Tibial artery (tissue), 4 donors: ENCODE results near the gene WDFY3.

Experiments
- DNase-seq, 2 donors: peaks; one replicate each; pipeline ENCODE4 v3.0.0-alpha.2; 2019
- H3K27ac ChIP-seq, 2 donors: fragments of 200-600 bp; sonication (generic) in 1 of 2; 1 replicate in 1 of 2; 2 replicates in 1 of 2; pipeline ENCODE4 v1.5.1; 2018 to 2019; ENCODE audit warnings: mild to moderate bottlenecking in 1 of 2
- H3K27me3 ChIP-seq, 2 donors: fragments of 200-600 bp; sonication (generic) in 1 of 2; one replicate each; pipeline versions ENCODE4 v1.5.1 to v1.6.0; 2016 to 2019
- H3K36me3 ChIP-seq, 3 donors: fragments of 200-600 bp; sonication (generic) in 2 of 3; one replicate each; pipeline ENCODE4 v1.5.1; 2016 to 2019; ENCODE audit warnings: mild to moderate bottlenecking in 2 of 3
- H3K4me1 ChIP-seq, 4 donors: fragments of 200-600 bp; sonication (generic) in 2 of 4; 1 replicate in 3 of 4; 2 replicates in 1 of 4; pipeline ENCODE4 v1.5.1; 2016 to 2019
- H3K4me3 ChIP-seq, 2 donors: fragments of 200-600 bp; sonication (generic) in 1 of 2; 1 replicate in 1 of 2; 2 replicates in 1 of 2; pipeline ENCODE4 v1.5.1; 2018 to 2019; ENCODE audit warnings: mild to moderate bottlenecking in 2 of 2
- H3K9me3 ChIP-seq, 3 donors: fragments of 200-600 bp; sonication (generic) in 1 of 3; one replicate each; pipeline ENCODE4 v1.5.1; 2016 to 2019
- CTCF ChIP-seq, 2 experiments: fragments of 200-600 bp in 1 of 2; fragments of 450-650 bp in 1 of 2; IDR thresholded peaks; one replicate each; pipeline ENCODE4 v1.5.1; 2017 to 2019; ENCODE audit warnings: antibody characterized with exemption in 2 of 2, mild to moderate bottlenecking in 1 of 2, moderate library complexity in 1 of 2
- intact Hi-C: fragments of 100-400 bp; cut with DNase I; formaldehyde crosslinking; loops from one replicate; pipeline ENCODE4 v1.15.0; 2023; ENCODE audit warnings: low total_unique reads

The WDFY3 gene

GRCh38 chr4:84877051-84877833, 89.2 kb downstream of the WDFY3 start:
- no peak overlapping the region for H3K27ac ChIP-seq
- H3K4me3 ChIP-seq, result no peak overlapping the region
- H3K9me3 ChIP-seq, result no peaks in the 10 kb centered on the region
- intact Hi-C loops, result no loop called here
- peaks cover 0 to 5% (median 5%) of the 10 kb centered on the region in 3 donors for H3K36me3 ChIP-seq
- H3K27me3 ChIP-seq, result no peaks in the 10 kb centered on the region
- TF ChIP-seq CTCF (IDR thresholded peaks at IDR 0.05), result no peak
- H3K4me1 ChIP-seq, result peaks cover 0 to 4% (median 0%) of the 10 kb centered on the region in 4 donors
- no peak for DNase-seq

- peaks cover 0 to 4% (median 0%) of the 10 kb centered on the region in 4 donors for H3K4me1 ChIP-seq
- no peaks in the 10 kb centered on the region for H3K9me3 ChIP-seq
- no peak overlapping the region for H3K27ac ChIP-seq
- H3K27me3 ChIP-seq, result no peaks in the 10 kb centered on the region
- H3K36me3 ChIP-seq, result peaks cover 0 to 5% (median 0%) of the 10 kb centered on the region in 3 donors
- intact Hi-C loops, result no loop called here
- no peak for TF ChIP-seq CTCF (IDR thresholded peaks at IDR 0.05)
- no peak overlapping the region for H3K4me3 ChIP-seq
- no peak for DNase-seq
These were observed 90.7 kb downstream of the WDFY3 start for GRCh38 chr4:84875636-84876371.

- TF ChIP-seq CTCF (IDR thresholded peaks at IDR 0.05), result no peak
- DNase-seq, result no peak
- intact Hi-C loops, result no loop called here
- Histone ChIP-seq H3K9me3 (no peaks in the 10 kb centered on the region), H3K4me3 (no peak overlapping the region), H3K27me3 (no peaks in the 10 kb centered on the region), H3K27ac (no peak overlapping the region), H3K4me1 (peaks cover 0 to 11% (median 0%) of the 10 kb centered on the region in 4 donors), H3K36me3 (peaks cover 0 to 5% (median 0%) of the 10 kb centered on the region in 3 donors)
These were observed 91.9 kb downstream of the WDFY3 start for GRCh38 chr4:84874619-84875018.

- no peaks in the 10 kb centered on the region for H3K27me3 ChIP-seq
- H3K36me3 ChIP-seq, result peaks cover 0 to 5% (median 0%) of the 10 kb centered on the region in 3 donors
- H3K27ac ChIP-seq, result no peak overlapping the region
- H3K9me3 ChIP-seq, result no peaks in the 10 kb centered on the region
- DNase-seq, result no peak
- intact Hi-C loops, result no loop called here
- no peak for TF ChIP-seq CTCF (IDR thresholded peaks at IDR 0.05)
- peaks cover 0 to 7% (median 3%) of the 10 kb centered on the region in 4 donors for H3K4me1 ChIP-seq
- no peak overlapping the region for H3K4me3 ChIP-seq
These were observed 95.9 kb downstream of the WDFY3 start for GRCh38 chr4:84870398-84871163.

- TF ChIP-seq CTCF (IDR thresholded peaks at IDR 0.05), result no peak
- intact Hi-C loops, result no loop called here
- no peaks in the 10 kb centered on the region for H3K36me3 ChIP-seq
- no peak overlapping the region for H3K27ac ChIP-seq
- H3K9me3 ChIP-seq, result no peaks in the 10 kb centered on the region
- H3K4me3 ChIP-seq, result no peak overlapping the region
- H3K27me3 ChIP-seq, result no peaks in the 10 kb centered on the region
- no peak for DNase-seq
- peaks cover 0 to 7% (median 3%) of the 10 kb centered on the region in 4 donors for H3K4me1 ChIP-seq
These were observed 100.2 kb downstream of the WDFY3 start for GRCh38 chr4:84866295-84866694.
